ENCODE measurements around the gene SALL3.

The SALL3 gene

DNA sequence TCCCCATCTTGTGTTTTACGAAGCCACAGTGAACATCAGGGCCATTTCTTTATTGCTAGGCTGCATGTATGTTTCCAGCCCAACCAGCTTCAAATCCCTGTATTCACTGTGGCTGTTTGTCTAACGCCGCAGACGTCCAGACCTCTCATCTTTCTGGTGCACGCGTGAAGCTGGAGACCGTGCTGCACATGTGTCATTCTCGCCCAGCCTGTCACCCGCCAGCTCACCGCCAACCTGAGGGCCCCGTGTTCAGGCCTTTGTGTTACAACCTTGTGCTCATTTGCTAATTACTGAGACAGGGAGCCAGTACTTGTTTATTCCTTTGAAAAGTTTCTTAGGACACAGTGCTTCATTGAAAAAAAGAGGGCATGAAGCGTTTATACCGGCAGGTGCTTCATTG is 21.4 kb downstream of the SALL3 start:
- no peak for DNase-seq (ENCODE audit: low read depth in 1 of 2, low spot score in 1 of 2)

DNA sequence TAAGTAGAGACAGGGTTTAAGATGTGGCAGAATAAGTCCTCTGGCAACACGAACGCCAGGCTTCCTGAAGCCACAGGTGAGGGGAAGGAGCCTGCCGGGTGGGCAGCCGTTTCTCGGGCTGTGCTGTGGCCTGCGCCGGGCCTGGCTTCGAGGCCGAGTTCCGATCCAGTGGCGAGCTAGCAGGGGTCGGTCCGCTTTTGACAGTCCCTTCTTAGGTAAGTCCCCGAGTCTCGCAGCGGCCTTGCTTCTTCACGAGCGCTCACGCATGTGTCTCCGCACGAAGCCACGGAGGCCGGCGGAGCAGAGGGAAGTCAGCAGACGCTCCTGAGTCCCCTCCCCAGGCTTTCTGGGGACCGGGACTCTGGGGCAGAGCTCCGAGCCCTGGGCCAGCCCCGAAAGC is 26.0 kb downstream of the SALL3 start:
- DNase-seq (ENCODE audit: low read depth in 1 of 2, low spot score in 1 of 2), result no peak

DNA sequence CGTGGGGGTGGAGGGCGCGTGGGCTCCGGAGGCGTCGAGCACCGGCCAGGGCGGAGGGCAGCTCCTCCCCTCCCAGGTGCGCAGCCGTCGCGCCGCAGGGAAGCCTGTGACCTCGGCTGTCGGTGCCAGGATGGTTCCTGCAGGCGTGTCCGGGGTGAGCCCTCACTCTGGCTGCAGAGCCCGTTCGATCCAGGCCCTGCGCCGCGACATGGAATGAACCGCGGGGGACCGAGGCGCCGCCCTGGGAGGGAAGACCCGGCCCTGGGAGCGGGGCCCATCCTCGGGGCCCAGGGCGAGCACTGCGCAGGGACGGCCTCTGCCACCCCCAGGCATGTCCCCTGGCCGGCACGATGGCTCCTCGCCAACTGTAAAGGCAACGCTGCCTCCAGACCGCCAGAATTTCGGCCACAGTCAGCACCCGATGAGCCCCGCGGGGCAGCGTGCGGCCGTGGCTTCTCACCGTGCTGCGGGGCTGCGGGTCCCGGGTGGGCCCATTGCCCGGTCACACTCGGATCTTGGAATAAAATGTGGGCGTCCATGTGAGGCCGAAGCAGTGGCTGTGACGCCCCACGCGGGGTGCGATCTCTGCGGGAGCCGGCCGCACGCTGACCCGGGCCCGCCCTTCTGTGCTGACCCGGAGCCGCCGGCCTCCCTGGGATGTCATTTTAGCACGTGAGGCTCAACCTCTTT is 26.6 kb downstream of the SALL3 start:
- DNase-seq (ENCODE audit: low read depth in 1 of 2, low spot score in 1 of 2), result no peak

DNA sequence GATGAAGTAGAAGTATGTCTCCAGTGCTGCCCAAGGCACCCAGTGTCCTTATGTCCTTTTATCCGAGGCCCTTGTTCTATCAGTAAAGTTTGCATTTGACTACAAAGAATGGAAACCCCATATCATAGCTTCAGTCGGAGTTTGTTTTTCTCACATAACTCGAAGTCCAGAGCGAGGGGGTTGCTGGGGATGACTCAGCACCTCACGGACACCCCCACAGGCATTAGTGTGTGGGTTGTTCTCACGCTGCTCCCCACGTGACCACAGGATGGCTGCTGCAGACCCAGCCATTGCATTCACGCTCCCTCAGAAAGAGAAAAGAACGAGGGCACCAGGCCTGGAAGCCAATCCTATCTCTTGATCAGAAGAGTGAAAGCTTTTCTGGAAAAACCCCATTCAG is 27.8 kb downstream of the SALL3 start:
- DNase-seq (ENCODE audit: low read depth in 1 of 2, low spot score in 1 of 2), result no peak

DNA sequence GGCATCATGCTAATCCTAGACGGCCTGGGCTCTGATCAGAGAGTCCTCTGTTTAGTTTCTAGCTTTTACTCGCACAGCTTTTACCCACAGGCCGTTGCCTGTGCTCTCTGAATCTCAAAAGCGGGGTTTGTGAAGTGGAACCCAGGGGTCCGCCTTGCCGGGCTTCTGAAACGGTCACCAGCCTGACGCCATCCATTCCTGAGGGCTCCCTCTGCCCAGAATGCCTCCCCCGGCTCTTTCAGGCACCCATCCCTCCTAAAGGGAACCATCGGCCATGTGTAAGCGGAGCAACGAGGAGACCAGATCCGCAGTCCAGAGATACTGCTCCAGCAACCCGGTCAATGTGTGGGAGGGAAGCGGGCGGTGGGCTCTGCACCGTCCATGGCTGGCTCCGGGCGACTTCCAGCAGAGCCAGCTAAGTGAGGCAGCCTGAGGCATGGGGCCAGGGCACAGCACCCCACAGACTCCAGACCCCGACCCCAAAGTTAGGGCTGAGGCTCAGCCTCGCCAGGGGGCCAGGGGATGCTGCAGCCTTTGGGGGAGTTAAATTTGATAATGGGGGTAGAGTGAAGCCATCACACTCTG is 28.8 kb downstream of the SALL3 start:
- no peak for DNase-seq (ENCODE audit: low read depth in 1 of 2, low spot score in 1 of 2)

DNA sequence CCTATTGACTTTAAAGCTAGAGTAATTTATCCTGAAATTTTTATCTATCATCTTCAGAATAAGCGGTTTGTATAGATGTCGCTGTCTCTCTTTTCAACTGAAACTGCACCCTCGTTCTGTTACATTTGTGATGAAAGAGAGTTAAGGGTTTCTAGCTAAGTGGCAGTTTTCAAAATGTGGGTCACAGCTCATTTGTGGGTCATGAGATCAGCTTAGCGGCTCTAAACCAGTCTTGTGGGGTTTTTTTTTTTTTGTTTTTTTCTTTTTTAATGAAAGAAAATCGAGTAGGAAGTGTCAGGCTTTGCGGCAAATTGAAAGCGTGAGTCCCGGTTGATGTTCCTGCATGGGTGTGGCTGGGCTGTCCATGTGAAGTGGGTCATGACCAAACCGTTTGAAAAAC is 31.2 kb downstream of the SALL3 start:
- DNase-seq (ENCODE audit: low read depth in 1 of 2, low spot score in 1 of 2), result no peak

DNA sequence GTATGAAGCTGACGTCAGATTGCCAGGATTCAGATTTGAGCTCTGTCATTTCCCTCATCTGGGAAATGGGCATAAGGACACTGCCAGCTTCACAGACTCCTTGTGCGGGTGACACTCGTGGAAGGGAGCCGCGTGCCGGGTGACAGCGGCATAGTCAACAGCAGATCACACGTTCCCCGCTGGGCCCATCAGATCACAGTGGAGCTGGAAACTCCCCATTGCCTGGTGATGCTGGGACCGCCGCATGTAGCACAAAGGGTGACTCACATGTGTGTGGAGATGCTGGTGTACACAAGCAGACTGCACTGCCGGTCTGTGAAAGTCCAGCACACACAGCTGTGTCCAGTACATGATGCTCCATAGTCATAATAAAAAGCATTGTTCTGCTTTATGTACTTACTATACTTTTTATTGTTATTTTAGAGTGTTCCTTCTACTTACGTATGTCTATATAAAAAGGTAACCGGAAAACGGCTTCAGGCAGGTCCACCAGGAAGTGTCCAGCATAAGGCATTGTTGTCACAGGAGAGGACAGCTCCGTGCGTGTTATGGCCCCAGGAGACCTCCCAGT is 31.8 kb downstream of the SALL3 start:
- no peak for DNase-seq (ENCODE audit: low read depth in 1 of 2, low spot score in 1 of 2)

DNA sequence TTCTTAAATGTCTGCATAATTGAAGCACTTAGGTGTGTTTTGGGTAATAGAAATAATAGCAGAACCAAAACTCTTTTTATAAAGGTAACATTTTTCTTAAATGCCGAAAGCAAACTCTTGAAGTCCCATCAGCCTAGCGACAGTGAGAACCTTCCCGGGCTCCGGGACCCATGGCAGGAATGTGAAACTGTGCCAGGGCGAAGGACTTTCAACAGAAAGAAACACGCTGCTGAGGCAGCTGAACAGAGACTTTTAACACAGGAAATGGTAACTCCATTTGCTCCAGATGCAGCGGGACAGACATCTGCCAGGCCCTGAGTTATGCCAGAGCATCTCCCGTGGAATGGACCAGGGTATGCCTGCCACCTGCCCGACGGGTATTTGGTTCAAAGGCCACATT is 34.3 kb downstream of the SALL3 start:
- no peak for DNase-seq (ENCODE audit: low read depth in 1 of 2, low spot score in 1 of 2)

DNA sequence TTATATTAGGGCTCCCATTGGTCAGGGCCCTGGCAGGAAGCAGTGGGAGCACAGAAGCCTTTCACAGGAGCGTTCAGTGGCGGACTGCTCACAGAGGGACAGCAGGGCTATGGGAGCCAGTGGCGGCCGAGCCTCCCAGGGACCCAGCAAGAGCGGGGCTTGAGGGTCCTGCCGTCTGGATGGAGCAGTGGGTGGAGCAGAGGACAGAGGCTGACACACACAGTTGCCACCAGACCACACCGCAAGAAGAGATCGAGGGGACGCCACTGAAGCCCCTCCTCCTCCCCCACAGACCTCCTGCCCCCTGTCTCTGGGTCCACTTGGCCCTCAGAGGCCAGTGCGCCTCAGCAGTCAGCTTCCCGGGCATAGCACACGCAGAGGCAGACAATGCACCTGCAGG is 39.3 kb downstream of the SALL3 start:
- no peak for DNase-seq (ENCODE audit: low read depth in 1 of 2, low spot score in 1 of 2)

DNA sequence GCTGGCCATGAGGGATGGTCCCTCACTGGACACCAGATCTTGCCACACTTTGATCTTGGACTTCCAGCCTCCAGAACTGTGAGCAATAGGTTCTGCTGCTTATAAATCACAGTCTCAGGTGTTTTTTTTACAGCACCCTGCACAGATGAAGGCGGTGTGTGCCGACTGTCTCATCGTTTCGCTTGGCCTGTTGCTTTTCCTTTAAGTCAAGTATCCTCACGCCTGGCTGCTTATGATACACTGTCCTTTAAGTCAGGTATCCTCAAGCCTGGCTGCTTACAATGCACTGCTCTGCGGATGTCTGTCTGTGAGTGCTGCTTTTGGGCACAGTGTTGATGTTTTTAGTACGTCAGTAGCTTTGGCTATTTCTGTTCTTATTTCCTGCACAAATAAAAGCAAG is 40.3 kb downstream of the SALL3 start:
- DNase-seq (ENCODE audit: low read depth in 1 of 2, low spot score in 1 of 2), result no peak

DNA sequence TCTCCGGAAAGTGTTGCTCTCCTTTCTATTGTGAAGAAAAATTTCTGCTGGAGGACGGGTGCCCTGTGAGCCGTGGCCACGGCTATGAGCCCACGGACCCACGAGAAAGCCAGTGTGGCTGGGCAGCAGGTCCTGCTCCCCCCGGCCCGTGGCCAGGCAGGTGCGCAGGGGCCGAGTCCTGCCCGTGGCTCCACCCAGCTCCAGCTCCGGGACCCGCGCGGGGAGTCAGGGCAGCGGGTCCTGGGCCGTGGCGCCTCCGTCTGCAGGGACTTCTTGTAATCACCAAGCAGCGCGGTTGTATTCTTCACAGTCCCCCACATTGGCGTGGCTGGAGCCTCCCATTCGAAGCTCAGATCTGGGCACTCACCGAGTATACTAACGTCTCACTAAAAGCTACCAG is 43.0 kb downstream of the SALL3 start:
- no peak for DNase-seq (ENCODE audit: low read depth in 1 of 2, low spot score in 1 of 2)

DNA sequence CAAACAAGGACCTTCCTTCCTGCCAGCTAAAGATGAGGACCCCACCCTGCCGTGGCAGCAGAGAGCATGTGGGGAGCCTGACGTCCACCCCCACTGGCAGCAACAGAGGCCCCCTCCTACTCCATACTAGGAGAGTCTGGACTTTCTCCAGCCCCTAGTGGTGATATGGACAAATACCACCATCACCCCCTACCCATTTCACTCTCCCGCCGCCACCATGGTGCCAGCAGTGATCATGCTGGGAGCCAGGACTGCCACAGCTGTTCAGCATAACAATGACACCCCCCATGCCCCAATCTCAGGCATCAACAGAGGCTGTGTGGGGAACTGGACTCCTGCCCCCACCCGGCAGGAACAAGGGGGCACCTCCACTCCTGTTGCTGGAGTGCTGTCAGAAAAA is 46.9 kb downstream of the SALL3 start:
- DNase-seq (ENCODE audit: low read depth in 1 of 2, low spot score in 1 of 2), result no peak

DNA sequence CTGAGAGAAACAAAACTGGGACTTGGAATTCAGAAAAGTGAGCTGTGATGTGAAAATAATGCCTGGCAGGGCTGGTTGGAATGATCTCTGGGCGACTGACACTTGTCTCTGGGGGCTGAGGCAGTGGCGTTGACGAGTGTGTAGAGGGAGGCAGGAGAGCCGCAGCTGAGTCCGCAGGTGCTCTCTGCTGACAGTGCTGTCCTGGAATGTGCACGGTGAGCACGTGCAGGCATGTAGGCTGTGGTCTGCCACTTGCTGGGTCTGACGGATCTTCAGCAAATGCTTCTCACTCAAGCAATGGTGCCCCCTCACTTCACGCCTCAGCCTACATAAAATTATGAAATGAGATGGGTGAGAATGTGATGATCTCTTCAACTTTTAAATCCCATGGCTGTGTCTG is 51.1 kb downstream of the SALL3 start:
- no peak for DNase-seq (ENCODE audit: low read depth in 1 of 2, low spot score in 1 of 2)

DNA sequence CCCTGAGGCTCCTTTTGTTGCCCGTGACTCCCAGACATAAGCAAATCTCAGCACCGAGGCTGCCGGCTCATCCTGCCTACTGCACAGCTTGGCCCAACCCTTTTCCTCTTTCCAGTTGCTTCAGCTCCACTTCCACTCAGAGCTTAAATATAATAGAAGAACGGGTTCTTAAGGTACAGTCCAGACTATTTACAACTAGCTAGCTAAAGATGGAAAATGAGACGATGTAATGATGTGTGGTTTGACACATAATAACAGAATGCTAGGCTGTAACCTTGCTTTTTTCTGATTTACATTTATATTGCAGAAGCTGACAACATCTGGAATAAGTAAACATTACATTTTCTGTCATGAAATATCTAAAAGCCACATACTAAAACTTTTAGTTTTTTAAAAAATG is 62.7 kb downstream of the SALL3 start:
- DNase-seq (ENCODE audit: low read depth in 1 of 2, low spot score in 1 of 2), result no peak

DNA sequence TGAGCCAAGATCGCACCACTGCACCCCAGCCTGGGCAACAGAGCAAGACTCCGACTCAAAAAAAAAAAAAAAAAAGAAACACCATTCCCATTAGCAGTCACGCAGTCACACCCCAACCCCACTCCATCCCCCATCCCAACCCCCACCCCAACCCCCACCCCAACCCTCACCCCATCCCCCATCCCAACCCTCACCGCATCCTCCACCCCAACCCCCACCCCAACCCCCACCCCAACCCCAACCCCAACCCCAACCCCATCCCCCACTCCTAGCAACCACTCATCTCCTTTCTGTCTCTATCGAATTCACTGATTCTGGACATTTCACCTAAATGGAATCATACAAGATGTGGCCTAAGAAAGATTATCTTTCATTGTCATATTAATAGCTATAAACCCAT is 63.7 kb downstream of the SALL3 start:
- no peak for DNase-seq (ENCODE audit: low read depth in 1 of 2, low spot score in 1 of 2)

DNA sequence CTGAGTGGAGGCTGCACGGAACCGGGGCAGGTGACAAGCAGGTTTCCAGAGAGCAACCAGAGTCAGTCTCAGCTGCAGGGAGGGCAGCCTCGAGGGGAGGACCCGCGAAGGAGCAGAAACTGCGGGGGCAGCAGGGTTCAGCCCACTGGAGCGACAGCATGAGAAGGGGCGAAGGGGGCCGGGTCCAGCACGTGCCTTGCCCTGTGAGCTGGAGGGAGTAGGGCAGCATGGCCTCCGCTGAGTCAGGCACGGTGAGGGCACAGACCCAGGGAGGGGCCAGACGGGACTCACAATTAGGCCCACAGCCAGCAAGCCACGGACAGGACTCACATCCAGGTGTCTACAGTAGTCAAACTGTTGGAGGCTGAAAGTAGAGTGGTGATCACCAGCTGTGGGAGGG is 66.9 kb downstream of the SALL3 start:
- DNase-seq (ENCODE audit: low read depth in 1 of 2, low spot score in 1 of 2), result no peak

DNA sequence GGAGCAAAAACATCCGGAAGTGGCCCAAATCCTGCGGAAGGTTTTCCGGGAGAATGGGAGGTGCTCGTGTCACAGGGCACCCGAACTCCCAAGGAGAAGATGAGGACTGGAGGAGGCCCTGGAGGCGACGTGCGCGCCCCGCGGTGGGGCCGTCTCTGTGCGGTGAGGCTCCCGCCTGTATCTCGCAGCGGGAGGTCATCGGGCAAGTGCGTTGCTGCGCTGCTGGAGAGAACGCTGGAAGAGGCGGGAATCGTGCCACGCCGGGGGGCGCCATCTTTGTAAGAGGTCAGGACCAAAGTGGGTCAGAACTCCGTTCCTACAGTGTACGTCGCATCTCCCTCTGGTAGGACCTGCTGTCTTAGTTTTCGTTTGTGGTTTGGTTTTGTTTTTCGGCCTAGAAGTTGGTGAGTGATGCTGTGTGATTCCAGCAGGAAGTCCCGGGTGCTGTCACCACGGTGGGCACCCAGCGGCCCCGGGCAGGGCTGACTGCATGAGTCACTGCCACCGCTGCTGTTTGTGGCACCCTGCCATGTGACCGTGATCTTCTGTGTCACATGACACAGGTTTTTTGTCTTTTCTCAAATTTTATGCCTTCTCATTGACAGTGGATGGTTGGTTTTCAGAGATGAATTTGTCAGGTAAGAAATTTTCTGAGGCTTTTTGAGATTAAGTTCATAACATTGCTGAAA is 68.1 kb downstream of the SALL3 start:
- no peak for DNase-seq (ENCODE audit: low read depth in 1 of 2, low spot score in 1 of 2)

DNA sequence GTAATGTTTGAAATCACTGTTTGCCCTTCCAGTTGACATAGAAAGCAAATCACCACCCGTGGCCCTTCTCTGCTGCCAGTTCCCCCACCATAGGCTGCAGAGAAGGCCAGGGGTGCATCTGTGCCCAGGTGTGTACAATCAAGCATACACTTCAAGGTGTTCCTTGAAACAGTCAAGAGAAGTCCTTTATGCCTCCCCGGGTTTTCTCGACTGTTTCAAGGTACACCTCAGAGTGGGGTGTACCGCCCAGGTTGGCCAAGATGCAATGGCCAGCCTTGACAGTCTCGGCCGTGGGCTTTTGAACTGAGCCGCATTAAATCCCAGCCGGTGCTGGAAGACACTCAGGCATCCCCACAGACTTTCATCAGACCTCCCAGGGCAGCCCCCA is 68.6 kb downstream of the SALL3 start:
- DNase-seq (ENCODE audit: low read depth in 1 of 2, low spot score in 1 of 2), result no peak

DNA sequence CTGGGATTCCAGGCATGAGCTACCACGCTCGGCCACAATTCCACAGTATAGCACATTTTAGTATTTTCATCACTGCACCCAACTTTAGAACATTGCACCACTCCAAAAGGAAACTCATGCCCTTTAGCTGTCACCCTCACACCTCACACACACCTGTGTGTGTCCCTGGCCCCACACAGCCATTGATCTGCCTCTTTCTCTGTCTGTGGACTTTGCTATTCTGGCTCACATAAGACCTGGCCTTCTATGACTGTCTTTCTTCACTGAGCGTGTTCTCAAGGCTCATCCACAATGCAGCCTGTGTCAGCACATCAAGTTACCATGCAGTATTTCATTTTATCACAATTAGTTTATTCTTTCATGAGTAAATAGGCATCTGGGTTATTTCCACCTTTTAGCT is 69.9 kb downstream of the SALL3 start:
- no peak for DNase-seq (ENCODE audit: low read depth in 1 of 2, low spot score in 1 of 2)

Data from activated CD4-positive, alpha-beta T cell treated with anti-CD3 and anti-CD28 coated beads, Interleukin-2, amount 50 U/mL, for 24 hours (primary cell).